Measurements from ENCODE around the gene B4GALT1. TPM values are rescaled to one million over a fixed set of nuclear protein-coding genes. Genes with fewer than 3 reads are reported as not detected.

Gene B4GALT1, protein sequence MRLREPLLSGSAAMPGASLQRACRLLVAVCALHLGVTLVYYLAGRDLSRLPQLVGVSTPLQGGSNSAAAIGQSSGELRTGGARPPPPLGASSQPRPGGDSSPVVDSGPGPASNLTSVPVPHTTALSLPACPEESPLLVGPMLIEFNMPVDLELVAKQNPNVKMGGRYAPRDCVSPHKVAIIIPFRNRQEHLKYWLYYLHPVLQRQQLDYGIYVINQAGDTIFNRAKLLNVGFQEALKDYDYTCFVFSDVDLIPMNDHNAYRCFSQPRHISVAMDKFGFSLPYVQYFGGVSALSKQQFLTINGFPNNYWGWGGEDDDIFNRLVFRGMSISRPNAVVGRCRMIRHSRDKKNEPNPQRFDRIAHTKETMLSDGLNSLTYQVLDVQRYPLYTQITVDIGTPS
- 7.8 and 29.1 TPM in 2 replicates for total RNA-seq

DNA sequence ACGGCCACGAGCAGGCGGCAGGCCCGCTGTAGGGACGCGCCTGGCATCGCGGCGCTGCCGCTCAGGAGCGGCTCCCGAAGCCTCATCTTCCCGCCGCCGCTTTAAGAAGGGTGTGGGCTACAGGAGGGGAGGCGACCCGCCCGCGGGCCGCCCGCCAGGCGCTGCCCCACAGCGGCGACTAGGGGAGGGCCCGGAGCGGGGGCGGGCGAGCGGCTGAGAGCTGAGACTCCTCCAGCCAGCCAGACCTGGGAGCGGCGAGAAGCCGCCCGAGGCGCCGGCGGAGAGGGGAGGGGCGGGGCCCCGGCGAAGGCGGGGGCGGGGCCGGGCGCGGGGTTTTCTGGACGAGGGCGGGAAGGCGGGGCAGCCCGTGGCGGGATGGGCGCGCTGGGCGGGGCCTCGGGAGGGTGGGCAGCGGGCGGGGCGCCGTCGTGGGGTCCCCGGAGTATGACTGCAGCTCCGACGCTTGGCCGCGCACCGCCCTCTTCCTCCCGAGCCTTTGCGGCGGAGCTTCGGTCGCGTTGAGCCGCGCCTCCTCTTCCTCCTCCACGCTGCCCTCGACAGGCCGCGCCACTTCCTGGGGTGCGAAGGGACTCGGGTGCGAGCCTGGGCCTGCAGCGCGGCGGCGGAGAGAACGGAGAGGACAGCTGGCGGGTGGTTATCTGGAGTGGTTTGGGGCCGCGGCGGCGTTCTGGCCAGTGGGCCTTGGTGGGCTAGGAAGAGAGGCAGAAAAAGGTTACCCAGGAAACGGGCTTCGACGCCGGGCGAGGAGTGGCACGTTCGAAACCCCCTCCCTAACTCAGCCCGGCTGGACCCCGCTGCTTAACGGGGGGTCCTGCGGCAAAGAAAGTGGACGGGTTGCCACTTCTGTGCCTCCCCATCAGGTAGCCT is at the start of gene B4GALT1:
Gene B4GALT1, minus strand, starts transcription at position 253 of the 888 bp plus-strand sequence. Its CDS starts 167 bp downstream, at position 86.

DNA sequence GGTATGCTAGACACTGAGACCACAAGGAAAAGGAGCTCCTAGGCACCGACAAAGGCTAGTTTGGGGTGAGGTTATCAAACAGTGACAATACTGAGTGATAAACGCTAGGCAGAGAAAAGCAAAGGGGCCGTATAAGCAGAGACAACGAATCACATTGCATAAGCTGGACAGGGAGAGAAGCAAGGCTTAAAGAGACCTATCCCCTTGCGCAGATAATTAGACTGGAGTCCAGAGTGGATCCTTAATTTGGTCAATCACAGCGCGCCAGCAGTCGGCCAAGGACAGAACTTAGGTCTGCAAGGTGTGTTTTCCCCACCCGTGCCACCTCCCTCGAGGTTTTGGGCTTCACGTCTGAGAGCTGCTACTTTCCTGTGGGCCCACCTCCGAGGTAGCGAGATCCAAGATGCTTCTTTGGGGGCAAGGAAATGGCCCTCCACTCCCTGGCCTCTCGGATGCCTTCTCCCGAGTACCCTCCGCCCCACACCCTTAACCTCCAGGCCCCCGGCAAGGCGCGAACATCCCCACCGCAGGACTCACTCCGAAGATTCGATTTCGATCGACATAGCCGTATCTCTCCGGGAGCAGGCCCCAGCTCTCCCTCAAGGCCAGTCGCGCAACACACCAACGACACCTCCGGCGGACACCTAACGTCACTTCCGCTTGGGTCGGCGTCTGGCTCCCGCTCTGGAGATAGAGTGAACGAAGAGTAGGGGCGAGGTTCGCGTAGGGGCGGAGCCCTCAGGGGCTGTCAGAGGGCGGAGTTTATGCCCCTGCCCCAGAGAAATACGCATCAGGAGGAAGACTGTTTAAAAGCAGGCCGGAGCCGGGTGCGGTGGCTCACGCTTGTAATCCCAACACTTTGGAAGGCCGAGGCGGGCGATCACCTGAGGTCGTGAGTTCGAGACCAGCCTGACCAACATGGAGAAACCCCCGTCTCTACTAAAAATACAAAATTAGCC is 90.8 kb downstream of the B4GALT1 start, which contains the start of gene SMU1:
Gene SMU1, minus strand, starts transcription at position 629 of the 959 bp plus-strand sequence. Its CDS starts 66 bp downstream, at position 563.

Other genes starting within 250 kb of the B4GALT1 start
- 18.3 and 27.5 TPM in 2 replicates for gene APTX, start 165.7 kb downstream of the B4GALT1 start, total RNA-seq
- gene DNAJA1, start 142.1 kb downstream of the B4GALT1 start, total RNA-seq, result 97.5 and 205 TPM in 2 replicates
- gene SMU1, start 90.7 kb downstream of the B4GALT1 start, total RNA-seq, result 23.8 and 33.7 TPM in 2 replicates
- not detected in 2 replicates for gene SPINK4, start 72.8 kb upstream of the B4GALT1 start, total RNA-seq
- 40.8 and 48.3 TPM in 2 replicates for gene BAG1, start 97.4 kb upstream of the B4GALT1 start, total RNA-seq
- gene CHMP5, start 97.7 kb upstream of the B4GALT1 start, total RNA-seq, result 79.0 and 126 TPM in 2 replicates
- gene NFX1, start 123.2 kb upstream of the B4GALT1 start, total RNA-seq, result 8.1 and 22.8 TPM in 2 replicates
- gene AQP7, start 235.2 kb upstream of the B4GALT1 start, total RNA-seq, result 0.16 TPM in 1 of 2 replicates, not detected in the other